Stimulated activated CD8-positive, alpha-beta memory T cell treated with anti-CD3 and anti-CD28 coated beads, Interleukin-2, amount 100 ng/mL, for 48 hours (primary cell): ENCODE measurements around the gene GH2.
A peak's percentile ranks its signal among the peaks of the same experiment; 100 is the strongest.
"Not testable (repeated sequence)": the region's sequence is repeated elsewhere in the genome, so short reads cannot be mapped to it uniquely, and the experiment has no call there.

ENCODE experiments used
- DNase-seq, 2 donors: peaks; one replicate each; pipeline ENCODE4 v3.0.0-alpha.2; 2020; ENCODE audit warnings: low read depth in 2 of 2

The GH2 gene

GRCh38 chr17:63874061-63874626 is 7.6 kb downstream of the GH2 start:
- DNase-seq, result not testable (repeated sequence)

GRCh38 chr17:63873577-63873976 is 8.2 kb downstream of the GH2 start, which contains the start of gene CSH2:
TSS of gene CSH2 (minus strand) at chr17:63873677. CDS start at chr17:63873614, 63 bp downstream.
- DNase-seq, result not testable (repeated sequence)

GRCh38 chr17:63871646-63872365 is 9.9 kb downstream of the GH2 start:
- DNase-seq, result not testable (repeated sequence)

- not testable (repeated sequence) for DNase-seq
Observed at GRCh38 chr17:63870292-63870665, 11.5 kb downstream of the GH2 start.

GRCh38 chr17:63869491-63870291 is 12.1 kb downstream of the GH2 start:
- DNase-seq, result not testable (repeated sequence)

GRCh38 chr17:63866625-63867024 is 15.1 kb downstream of the GH2 start:
- DNase-seq, result not testable (repeated sequence)

GRCh38 chr17:63859257-63859656 is 22.5 kb downstream of the GH2 start:
- no peak for DNase-seq

- DNase-seq, result not testable (repeated sequence)
Observed at GRCh38 chr17:63856425-63856824, 25.3 kb downstream of the GH2 start.

- DNase-seq, result no peak
Observed at GRCh38 chr17:63855185-63855584, 26.6 kb downstream of the GH2 start.

- DNase-seq, result no peak
Observed at GRCh38 chr17:63854709-63855108, 27.0 kb downstream of the GH2 start.

GRCh38 chr17:63853260-63853659 is 28.5 kb downstream of the GH2 start:
- no peak for DNase-seq

GRCh38 chr17:63850401-63850800 is 31.3 kb downstream of the GH2 start:
- no peak for DNase-seq

GRCh38 chr17:63848834-63849689 is 32.7 kb downstream of the GH2 start:
- peak; percentile 96 to 97 for DNase-seq

GRCh38 chr17:63847525-63848249 is 34.1 kb downstream of the GH2 start:
- DNase-seq, result no peak

- DNase-seq, result no peak
Observed at GRCh38 chr17:63845509-63845908, 36.2 kb downstream of the GH2 start.

GRCh38 chr17:63843910-63844677 is 37.6 kb downstream of the GH2 start:
- DNase-seq, result no peak

- DNase-seq, result not testable (repeated sequence)
Observed at GRCh38 chr17:63843387-63843888, 38.3 kb downstream of the GH2 start.

GRCh38 chr17:63842540-63843386 is 39.0 kb downstream of the GH2 start, which contains the start of gene SMARCD2:
TSS of gene SMARCD2 (minus strand) at chr17:63842685. CDS start at chr17:63842674, 11 bp downstream.
- peak; percentile 99 for DNase-seq

- DNase-seq, result no peak
Observed at GRCh38 chr17:63842173-63842539, 39.6 kb downstream of the GH2 start.
